Osteoblast (primary cell): ENCODE results near the gene NEURL4. TPM values are rescaled to one million over a fixed set of nuclear protein-coding genes. Genes with fewer than 3 reads are reported as not detected.

Experiments
- DNase-seq: peaks from one replicate; pipeline ENCODE4 v3.0.0; 2011; ENCODE audit warnings: low spot score, mixed read lengths; ENCODE audit not compliant: insufficient read length; ENCODE audit errors: missing footprints
- H2AFZ ChIP-seq: 2 replicates; pipeline ENCODE4 v1.6.0; 2011; ENCODE audit warnings: mild to moderate bottlenecking, low read length
- H3K27ac ChIP-seq: 2 replicates; pipeline ENCODE4 v1.5.1; 2011; ENCODE audit warnings: mild to moderate bottlenecking, low read depth, low read length, moderate library complexity
- H3K27me3 ChIP-seq: 2 replicates; pipeline ENCODE4 v1.6.0; 2012; ENCODE audit warnings: mild to moderate bottlenecking, control low read depth, inconsistent platforms, low read length, moderate library complexity; ENCODE audit not compliant: insufficient read depth
- H3K36me3 ChIP-seq: 2 replicates; pipeline ENCODE4 v1.5.1; 2011; ENCODE audit warnings: mild to moderate bottlenecking, low read length, control low read depth, moderate library complexity; ENCODE audit not compliant: insufficient read depth
- H3K4me1 ChIP-seq: 2 replicates; pipeline ENCODE4 v1.5.1; 2011; ENCODE audit warnings: mild to moderate bottlenecking, low read length, control low read depth, moderate library complexity; ENCODE audit not compliant: insufficient read depth
- H3K4me2 ChIP-seq: 2 replicates; pipeline ENCODE4 v1.6.0; 2011; ENCODE audit warnings: mild to moderate bottlenecking, low read length; ENCODE audit not compliant: insufficient read depth
- H3K4me3 ChIP-seq: fragments of 200-600 bp; sonication (generic); 3 replicates; pipeline ENCODE4 v1.5.1; 2012; ENCODE audit warnings: mild to moderate bottlenecking, low read length, inconsistent platforms; ENCODE audit not compliant: insufficient read depth
- H3K79me2 ChIP-seq: 2 replicates; pipeline ENCODE4 v1.6.0; 2012; ENCODE audit warnings: mild to moderate bottlenecking, low read length, control low read depth, inconsistent platforms; ENCODE audit not compliant: insufficient read depth
- H3K9me3 ChIP-seq: 2 replicates; pipeline ENCODE4 v1.5.1; 2011; ENCODE audit warnings: low read depth, low read length, control low read depth
- H4K20me1 ChIP-seq: 2 replicates; pipeline ENCODE4 v1.6.0; 2012; ENCODE audit warnings: mild to moderate bottlenecking, low read length, control low read depth; ENCODE audit not compliant: insufficient read depth
- CTCF ChIP-seq: IDR thresholded peaks from 2 replicates; pipeline ENCODE4 v1.5.1; 2011; ENCODE audit warnings: mild to moderate bottlenecking, low read depth, low read length, moderate library complexity; ENCODE audit errors: extremely low read depth
- total RNA-seq: library from RNA; depleted of rRNA; stranded (reverse); fragments of >200 nt; gene quantifications from 2 replicates; pipeline ENCODE4 v1.2.3, GENCODE V29; 2012

The NEURL4 gene
- total RNA-seq, 1 donor = 18.8 TPM

DNA sequence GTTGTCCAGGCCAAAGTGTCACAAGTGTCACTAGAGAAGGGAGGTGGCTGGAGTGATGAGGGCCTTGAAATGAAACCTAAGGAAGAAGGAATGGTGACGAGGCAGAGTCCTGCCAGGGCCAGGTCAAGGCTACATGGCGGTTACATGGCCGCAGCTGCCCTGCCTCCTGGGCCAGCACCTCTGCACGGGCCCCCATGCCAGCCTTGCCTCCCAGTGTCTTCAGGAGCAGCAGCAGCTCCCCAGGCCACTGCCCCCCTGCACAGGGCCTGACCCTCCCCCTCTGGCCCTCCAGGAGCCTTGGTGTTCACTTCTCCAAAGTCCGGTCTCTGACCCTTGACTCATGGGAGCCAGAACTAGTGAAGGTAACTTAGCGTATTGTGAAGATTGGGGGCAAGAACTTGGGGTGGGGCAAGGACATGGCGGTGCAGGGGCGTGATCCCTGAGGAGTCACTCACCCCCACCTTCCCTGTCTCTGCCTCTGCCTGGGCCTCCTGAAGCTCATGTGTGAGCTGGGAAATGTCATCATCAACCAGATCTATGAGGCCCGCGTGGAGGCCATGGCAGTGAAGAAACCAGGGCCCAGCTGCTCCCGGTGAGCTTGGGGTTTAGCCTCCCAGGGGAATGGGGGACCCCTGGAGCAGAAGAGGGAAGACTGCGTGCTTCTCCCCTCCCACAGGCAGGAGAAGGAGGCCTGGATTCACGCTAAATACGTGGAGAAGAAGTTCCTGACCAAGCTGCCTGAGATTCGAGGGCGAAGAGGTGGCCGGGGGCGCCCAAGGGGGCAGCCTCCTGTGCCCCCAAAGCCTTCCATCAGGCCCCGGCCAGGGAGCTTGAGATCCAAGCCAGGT, 18.7 kb upstream of the NEURL4 start:
- Histone ChIP-seq H3K4me3 (no peak overlapping the region), H2AFZ (no peak overlapping the region), H3K36me3 (no peaks in the 10 kb centered on the region), H3K27ac (peak overlapping the region; percentile 61), H3K9me3 (no peaks in the 10 kb centered on the region), H3K27me3 (peaks cover 20% of the 10 kb centered on the region), H3K4me2 (no peak overlapping the region), H3K4me1 (peaks cover 30% of the 10 kb centered on the region), H3K79me2 (peaks cover 16% of the 10 kb centered on the region), H4K20me1 (peaks cover 16% of the 10 kb centered on the region)
- no peak for TF ChIP-seq CTCF
- peak; percentile 74 for DNase-seq

DNA sequence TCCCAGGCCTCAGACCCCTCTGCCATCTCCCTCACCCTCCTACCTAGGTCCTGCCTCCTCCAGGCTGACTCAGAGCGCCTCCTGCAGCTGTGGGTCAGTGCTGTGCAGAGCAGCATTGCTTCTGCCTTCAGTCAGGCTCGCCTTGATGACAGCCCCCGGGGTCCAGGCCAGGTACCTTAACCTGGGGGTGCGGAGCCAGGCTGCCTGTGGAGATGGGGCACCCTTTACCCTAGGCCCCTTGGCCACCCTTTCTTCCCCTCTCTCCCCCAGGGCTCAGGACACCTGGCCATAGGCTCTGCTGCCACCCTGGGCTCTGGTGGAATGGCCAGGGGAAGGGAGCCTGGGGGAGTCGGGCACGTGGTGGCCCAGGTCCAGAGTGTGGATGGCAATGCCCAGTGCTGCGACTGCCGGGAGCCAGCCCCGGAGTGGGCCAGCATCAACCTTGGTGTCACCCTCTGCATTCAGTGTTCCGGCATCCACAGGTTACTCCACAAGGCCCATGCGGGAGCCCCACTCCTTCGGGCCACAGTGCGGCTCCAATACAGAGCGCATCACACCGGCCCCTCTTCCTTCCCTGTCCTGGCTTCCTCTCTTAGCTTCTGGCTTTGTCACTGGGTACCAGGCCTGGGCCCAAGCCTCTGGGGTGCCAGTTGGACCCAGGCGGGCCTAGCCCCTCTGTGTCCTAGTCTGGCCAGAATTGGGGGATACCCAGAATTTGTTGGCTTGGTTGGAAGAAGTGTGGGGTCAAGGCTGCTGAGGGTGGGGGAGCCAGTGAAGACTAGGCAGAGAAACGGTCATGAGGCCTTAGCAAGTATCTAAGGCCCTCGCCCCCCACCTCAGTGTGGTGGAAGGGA, 17.9 kb upstream of the NEURL4 start:
- Histone ChIP-seq H2AFZ (no peak overlapping the region), H3K4me3 (no peak overlapping the region), H3K4me1 (peaks cover 25% of the 10 kb centered on the region), H4K20me1 (peaks cover 16% of the 10 kb centered on the region), H3K36me3 (no peaks in the 10 kb centered on the region), H3K27me3 (peaks cover 24% of the 10 kb centered on the region), H3K27ac (no peak overlapping the region), H3K4me2 (no peak overlapping the region), H3K9me3 (no peaks in the 10 kb centered on the region), H3K79me2 (peaks cover 7% of the 10 kb centered on the region)
- no peak for TF ChIP-seq CTCF
- DNase-seq = peak; percentile 91

DNA sequence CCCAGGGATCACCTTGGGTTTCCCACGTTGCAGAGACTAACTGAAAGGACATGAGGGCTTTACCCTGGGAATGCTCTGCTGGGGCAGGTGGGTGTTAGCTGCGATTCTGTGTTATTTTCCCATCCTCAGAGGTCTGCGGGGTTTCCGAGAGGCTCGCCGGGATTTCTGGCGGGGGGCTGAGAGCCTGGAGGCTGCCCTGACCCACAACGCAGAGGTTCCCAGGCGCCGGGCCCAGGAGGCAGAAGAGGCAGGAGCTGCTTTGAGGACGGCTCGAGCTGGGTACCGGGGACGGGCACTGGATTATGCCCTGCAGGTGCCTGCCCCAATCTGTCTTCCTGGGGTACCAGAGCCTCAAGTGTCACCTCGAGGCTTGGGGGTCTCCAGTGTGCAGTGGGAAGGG, 14.1 kb upstream of the NEURL4 start:
- DNase-seq = peak; percentile 14
- H3K79me2 ChIP-seq = no peaks in the 10 kb centered on the region
- H3K4me3 ChIP-seq = no peak overlapping the region
- H3K36me3 ChIP-seq = no peaks in the 10 kb centered on the region
- no peak overlapping the region for H3K4me2 ChIP-seq
- H4K20me1 ChIP-seq = peaks cover 11% of the 10 kb centered on the region
- peaks cover 4% of the 10 kb centered on the region for H3K4me1 ChIP-seq
- H3K27ac ChIP-seq = no peak overlapping the region
- peaks cover 37% of the 10 kb centered on the region for H3K27me3 ChIP-seq
- no peaks in the 10 kb centered on the region for H3K9me3 ChIP-seq
- TF ChIP-seq CTCF = no peak
- no peak overlapping the region for H2AFZ ChIP-seq

- Histone ChIP-seq H2AFZ (no peak overlapping the region), H3K27me3 (peaks cover 42% of the 10 kb centered on the region), H3K27ac (no peak overlapping the region), H3K36me3 (no peaks in the 10 kb centered on the region), H4K20me1 (peaks cover 4% of the 10 kb centered on the region), H3K4me2 (no peak overlapping the region), H3K4me1 (no peaks in the 10 kb centered on the region), H3K79me2 (no peaks in the 10 kb centered on the region), H3K9me3 (no peaks in the 10 kb centered on the region), H3K4me3 (no peak overlapping the region)
- no peak for TF ChIP-seq CTCF
- DNase-seq = no peak
Observed at GRCh38 chr17:7341842-7342241, 12.7 kb upstream of the NEURL4 start.
